DOHH2 (cell line): ENCODE measurements around the gene SLC34A1.
A peak's percentile ranks its signal among the peaks of the same experiment; 100 is the strongest.

Experiments used
- H3F3A ChIP-seq: fragments of 200-600 bp; sonication (generic), shearing (Covaris generic); 2 replicates; pipeline ENCODE4 v1.6.0; 2016; ENCODE audit warnings: antibody characterized with exemption, mild to moderate bottlenecking; ENCODE audit not compliant: control insufficient read depth, insufficient read depth
- H3K27ac ChIP-seq: fragments of 200-600 bp; sonication (generic); 2 replicates; pipeline ENCODE4 v1.5.1; 2014; ENCODE audit warnings: low read depth, mild to moderate bottlenecking, low read length, moderate library complexity
- H3K27me3 ChIP-seq: fragments of 200-600 bp; sonication (generic); 2 replicates; pipeline ENCODE4 v1.6.1; 2014; ENCODE audit warnings: mild to moderate bottlenecking, low read length, mixed read lengths; ENCODE audit not compliant: control insufficient read depth
- H3K36me3 ChIP-seq: fragments of 200-600 bp; sonication (generic); 2 replicates; pipeline ENCODE4 v1.6.1; 2014; ENCODE audit warnings: mild to moderate bottlenecking, low read length, moderate library complexity, mixed read lengths; ENCODE audit not compliant: control insufficient read depth
- H3K4me1 ChIP-seq: fragments of 200-600 bp; sonication (generic); 2 replicates; pipeline ENCODE4 v1.6.1; 2014; ENCODE audit warnings: mild to moderate bottlenecking, low read length, mixed read lengths; ENCODE audit not compliant: control insufficient read depth
- H3K4me2 ChIP-seq: fragments of 200-600 bp; sonication (generic); 2 replicates; pipeline ENCODE4 v1.6.0; 2014; ENCODE audit warnings: mild to moderate bottlenecking, low read length, moderate library complexity
- H3K4me3 ChIP-seq: fragments of 200-600 bp; sonication (generic); 2 replicates; pipeline ENCODE4 v1.5.1; 2014; ENCODE audit warnings: mild to moderate bottlenecking, low read length, mixed read lengths
- H3K79me2 ChIP-seq: fragments of 200-600 bp; sonication (generic); 2 replicates; pipeline ENCODE4 v1.6.1; 2014; ENCODE audit warnings: mild to moderate bottlenecking, low read length, mixed read lengths; ENCODE audit not compliant: control insufficient read depth
- H3K9me2 ChIP-seq: fragments of 200-600 bp; sonication (generic); replicated peaks from 2 replicates; pipeline ENCODE4 v1.6.1; 2014; ENCODE audit warnings: mild to moderate bottlenecking, low read length, mixed read lengths; ENCODE audit not compliant: control insufficient read depth
- H3K9me3 ChIP-seq: fragments of 200-600 bp; sonication (generic); 2 replicates; pipeline ENCODE4 v1.6.1; 2014; ENCODE audit warnings: antibody characterized with exemption, low read length, mixed read lengths; ENCODE audit not compliant: control insufficient read depth, insufficient read depth
- H4K20me1 ChIP-seq: fragments of 200-600 bp; sonication (generic); 2 replicates; pipeline ENCODE4 v1.6.0; 2014; ENCODE audit warnings: low read depth, mild to moderate bottlenecking, antibody characterized with exemption, low read length, moderate library complexity; ENCODE audit not compliant: control insufficient read depth, insufficient read depth
- CTCF ChIP-seq: fragments of 200-600 bp; sonication (generic); IDR thresholded peaks from one replicate; pipeline ENCODE4 v1.5.1; 2014; ENCODE audit warnings: antibody characterized with exemption, mild to moderate bottlenecking, low read depth, low read length; ENCODE audit not compliant: poor library complexity, severe bottlenecking
- EZH2phosphoT487 ChIP-seq: fragments of 200-600 bp; sonication (generic); IDR thresholded peaks from 2 replicates; pipeline ENCODE4 v1.6.1; 2017; ENCODE audit warnings: borderline replicate concordance, mild to moderate bottlenecking, antibody characterized with exemption, low read length, moderate library complexity, mixed read lengths

Gene SLC34A1

GRCh38 chr5:177369645-177370440 lies 14.4 kb upstream of the SLC34A1 start:
- H3K4me3 ChIP-seq: no peak overlapping the region
- H3K9me2 ChIP-seq: no peaks in the 10 kb centered on the region

GRCh38 chr5:177370488-177371119 lies 13.6 kb upstream of the SLC34A1 start:
- Histone ChIP-seq H3K36me3 (peaks cover 30% of the 10 kb centered on the region), H3K4me2 (no peak overlapping the region), H3K27me3 (no peaks in the 10 kb centered on the region), H3K9me3 (no peaks in the 10 kb centered on the region), H3F3A (no peaks in the 10 kb centered on the region), H3K4me3 (no peak overlapping the region), H4K20me1 (0 out of 2 replicates have a peak, but pooled peaks cover 2% of the 10 kb centered on the region), H3K27ac (no peak overlapping the region), H3K9me2 (no peaks in the 10 kb centered on the region), H3K79me2 (no peaks in the 10 kb centered on the region), H3K4me1 (peaks cover 29% of the 10 kb centered on the region)
- TF ChIP-seq CTCF (no peak), EZH2phosphoT487 (no peak)

More at GRCh38 chr5:177369645-177370440, 14.4 kb upstream of the SLC34A1 start:
- Histone ChIP-seq H3K4me2 (peak overlapping the region; percentile 26), H3K27ac (no peak overlapping the region), H3K36me3 (peaks cover 30% of the 10 kb centered on the region), H4K20me1 (0 out of 2 replicates have a peak, but pooled peaks cover 2% of the 10 kb centered on the region), H3K79me2 (no peaks in the 10 kb centered on the region), H3K27me3 (no peaks in the 10 kb centered on the region), H3K9me3 (no peaks in the 10 kb centered on the region), H3F3A (no peaks in the 10 kb centered on the region), H3K4me1 (peaks cover 29% of the 10 kb centered on the region)
- TF ChIP-seq CTCF (no peak), EZH2phosphoT487 (no peak)

GRCh38 chr5:177371120-177372033 lies 12.9 kb upstream of the SLC34A1 start:
- H3K9me3 ChIP-seq: no peaks in the 10 kb centered on the region
- H3K27ac ChIP-seq: no peak overlapping the region
- TF ChIP-seq EZH2phosphoT487: no peak
- no peak for TF ChIP-seq CTCF
- no peak overlapping the region for H3K4me2 ChIP-seq
- H3K27me3 ChIP-seq: no peaks in the 10 kb centered on the region
- no peaks in the 10 kb centered on the region for H3F3A ChIP-seq
- no peak overlapping the region for H3K4me3 ChIP-seq
- no peaks in the 10 kb centered on the region for H3K79me2 ChIP-seq
- H3K9me2 ChIP-seq: no peaks in the 10 kb centered on the region
- H4K20me1 ChIP-seq: 0 out of 2 replicates have a peak, but pooled peaks cover 2% of the 10 kb centered on the region
- peaks cover 30% of the 10 kb centered on the region for H3K36me3 ChIP-seq
- peaks cover 29% of the 10 kb centered on the region for H3K4me1 ChIP-seq
